Fibroblast of skin of back (primary cell): ENCODE data around the gene IER2.
"Not testable (repeated sequence)": the region's sequence is repeated elsewhere in the genome, so short reads cannot be mapped to it uniquely, and the experiment has no call there.

Experiments used
- DNase-seq: peaks from one replicate; pipeline ENCODE4 v3.0.0-alpha.2; 2013

Gene IER2

DNA sequence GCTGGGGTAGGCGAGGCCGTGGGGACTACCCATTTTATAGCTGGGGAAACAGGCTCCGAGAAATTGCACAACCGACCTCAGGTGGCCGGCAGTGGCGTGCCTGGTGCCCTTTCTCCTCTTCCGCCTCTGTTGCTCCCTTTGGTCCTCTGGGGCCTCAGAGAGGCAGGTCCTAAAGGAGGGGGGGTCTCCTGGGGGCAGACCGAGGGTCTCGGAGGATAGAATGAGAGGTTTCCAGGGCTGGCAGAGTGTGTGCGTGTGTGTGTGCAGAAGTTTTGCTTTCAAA lies 11.4 kb upstream of the IER2 start:
- DNase-seq: no peak

DNA sequence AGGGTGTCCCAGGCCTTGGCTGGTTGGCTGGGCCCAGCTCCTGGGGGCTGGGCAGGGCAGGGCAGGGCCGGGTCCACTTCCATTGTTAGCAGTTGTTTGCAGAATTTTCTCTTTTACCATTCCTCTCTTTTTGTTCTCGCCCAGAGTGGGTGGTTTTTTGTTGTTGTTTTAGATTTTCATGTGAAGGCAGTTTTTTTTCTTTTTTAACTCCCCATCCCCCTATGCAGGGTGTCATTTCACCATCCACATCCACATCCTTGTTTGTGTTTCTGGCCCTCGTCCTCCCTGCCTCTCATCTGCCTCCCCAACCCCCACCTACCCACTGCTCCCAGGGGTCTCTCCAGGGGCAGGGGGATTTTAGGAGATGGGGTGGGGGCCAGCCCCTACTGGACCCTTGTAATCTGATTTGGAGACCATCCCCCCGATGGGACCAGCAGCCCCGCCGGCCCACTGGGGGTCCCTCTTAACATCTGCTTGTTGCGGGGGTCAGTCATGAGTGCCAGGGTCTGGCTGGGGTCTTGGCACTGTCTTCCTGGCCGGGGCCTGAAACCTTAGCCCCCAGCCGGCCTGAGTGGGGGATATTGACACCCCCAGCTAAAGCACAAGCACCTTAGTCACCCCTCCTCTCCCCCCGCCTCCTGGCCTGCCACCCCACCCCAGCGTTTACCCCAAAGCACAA lies 10.4 kb upstream of the IER2 start:
- no peak for DNase-seq

DNA sequence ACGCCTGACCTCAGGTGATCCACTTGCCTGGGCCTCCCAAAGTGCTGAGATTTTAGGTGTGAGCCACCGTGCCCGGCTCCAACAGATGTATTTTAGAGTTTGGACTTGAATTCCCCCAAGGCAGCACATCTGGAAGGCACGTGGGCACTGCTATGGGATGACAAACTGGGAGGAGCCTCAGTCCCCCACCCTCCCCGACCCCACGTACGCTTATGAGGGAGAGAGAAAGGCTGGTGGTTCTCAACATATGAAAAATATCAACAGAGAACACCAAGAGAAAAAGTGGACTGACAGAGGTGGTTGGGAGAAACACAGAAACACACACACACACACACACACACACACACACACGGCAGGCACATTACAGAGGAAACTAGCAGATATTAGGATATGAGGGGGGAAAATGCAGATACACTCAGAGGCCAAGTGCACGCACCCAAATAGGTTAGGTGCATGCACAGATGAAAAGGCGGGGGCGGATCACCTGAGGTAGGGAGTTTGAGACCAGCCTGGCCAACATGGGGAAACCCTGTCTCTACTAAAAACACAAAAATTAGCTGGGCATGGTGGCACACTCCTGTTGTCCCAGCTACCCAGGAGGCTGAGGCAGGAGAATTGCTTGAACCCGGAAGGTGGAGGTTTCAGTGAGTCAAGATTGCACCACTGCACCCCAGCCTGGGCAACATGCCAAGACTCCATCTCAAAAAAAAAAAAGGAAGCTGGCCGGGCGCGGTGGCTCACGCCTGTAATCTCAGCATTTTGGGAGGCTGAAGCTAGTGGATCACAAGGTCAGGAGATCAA lies 3.2 kb upstream of the IER2 start:
- no peak for DNase-seq

DNA sequence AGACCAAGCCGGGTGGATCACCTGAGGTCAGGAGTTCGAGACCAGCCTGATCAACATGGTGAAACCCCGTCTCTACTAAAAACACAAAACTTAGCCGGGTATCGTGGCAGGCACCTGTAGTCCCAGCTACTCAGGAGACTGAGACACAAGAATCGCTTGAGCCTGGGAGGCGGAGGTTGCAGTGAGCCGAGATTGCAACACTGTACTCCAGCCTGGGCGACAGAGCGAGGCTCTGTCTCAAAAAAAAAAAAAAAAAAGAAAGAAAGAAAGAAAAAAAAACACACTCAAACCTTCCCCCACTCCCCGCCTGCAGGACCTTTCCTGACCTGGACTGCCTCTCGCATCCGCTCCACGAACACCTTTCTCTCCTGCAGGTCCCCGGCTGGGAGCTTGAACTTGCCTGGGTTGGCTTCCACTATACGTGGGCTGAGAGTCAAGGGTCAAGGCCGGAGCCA lies 1.0 kb upstream of the IER2 start:
- not testable (repeated sequence) for DNase-seq

DNA sequence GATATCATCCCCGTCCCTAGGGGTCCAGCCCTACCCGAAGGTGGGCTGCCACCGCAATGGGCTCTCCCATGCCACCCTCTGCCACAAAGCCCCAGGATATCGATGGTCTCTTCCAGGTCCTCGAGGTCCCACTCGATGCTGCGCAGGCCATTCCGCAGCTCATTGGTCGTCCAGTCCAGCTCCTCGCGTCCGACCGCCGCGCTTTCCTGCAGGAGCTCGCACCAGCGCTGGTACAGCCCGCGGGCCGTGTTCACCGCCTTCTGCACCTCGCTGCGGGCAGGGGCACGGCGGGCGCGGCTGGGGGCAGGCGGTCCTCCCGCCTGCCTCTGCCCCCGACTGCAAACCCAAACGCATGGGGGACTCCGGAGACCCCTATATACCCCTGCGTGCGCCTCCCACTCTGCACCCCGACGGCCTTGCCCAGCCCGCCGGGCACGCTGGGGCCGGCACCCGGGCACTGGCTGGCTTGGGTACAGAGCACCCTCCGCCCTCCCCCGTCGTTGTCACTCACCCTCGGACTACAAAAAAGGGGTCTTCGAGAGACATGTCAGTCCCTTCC lies 504 bp upstream of the IER2 start:
- peak; percentile 52 for DNase-seq

DNA sequence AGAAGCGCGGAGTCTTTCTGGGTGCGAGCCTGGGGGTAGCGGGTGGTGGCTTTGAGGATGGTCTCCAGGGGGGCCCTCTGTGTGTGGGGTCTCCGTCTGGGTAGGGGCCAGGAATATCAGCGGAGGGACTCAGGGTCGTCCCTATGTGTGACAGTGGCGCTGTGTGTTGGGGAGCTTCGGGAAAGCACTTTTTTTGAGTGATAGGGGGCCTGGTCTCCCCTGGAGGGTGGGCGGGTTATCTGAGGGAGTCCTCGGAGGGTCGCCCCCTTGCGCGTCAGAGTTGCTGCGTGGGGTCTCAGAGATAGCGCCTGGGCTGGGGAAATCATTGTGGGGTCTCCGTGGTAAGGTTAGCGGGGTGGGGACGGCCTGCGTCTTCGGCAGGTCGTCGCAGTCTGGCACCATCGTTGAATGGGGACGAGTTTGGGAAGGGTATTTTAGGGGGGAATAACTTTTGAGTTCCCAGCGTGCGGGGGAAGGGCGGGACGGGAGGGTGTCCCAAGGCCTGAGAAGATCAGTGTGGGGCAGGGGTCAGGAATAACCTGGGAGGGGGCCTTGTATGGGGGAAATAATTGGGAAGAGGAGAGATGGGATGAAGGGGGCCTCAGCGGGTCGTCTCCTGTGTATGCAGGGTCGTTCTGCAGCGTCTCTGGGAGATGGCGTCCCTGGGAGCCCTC lies 857 bp downstream of the IER2 start:
- no peak for DNase-seq

DNA sequence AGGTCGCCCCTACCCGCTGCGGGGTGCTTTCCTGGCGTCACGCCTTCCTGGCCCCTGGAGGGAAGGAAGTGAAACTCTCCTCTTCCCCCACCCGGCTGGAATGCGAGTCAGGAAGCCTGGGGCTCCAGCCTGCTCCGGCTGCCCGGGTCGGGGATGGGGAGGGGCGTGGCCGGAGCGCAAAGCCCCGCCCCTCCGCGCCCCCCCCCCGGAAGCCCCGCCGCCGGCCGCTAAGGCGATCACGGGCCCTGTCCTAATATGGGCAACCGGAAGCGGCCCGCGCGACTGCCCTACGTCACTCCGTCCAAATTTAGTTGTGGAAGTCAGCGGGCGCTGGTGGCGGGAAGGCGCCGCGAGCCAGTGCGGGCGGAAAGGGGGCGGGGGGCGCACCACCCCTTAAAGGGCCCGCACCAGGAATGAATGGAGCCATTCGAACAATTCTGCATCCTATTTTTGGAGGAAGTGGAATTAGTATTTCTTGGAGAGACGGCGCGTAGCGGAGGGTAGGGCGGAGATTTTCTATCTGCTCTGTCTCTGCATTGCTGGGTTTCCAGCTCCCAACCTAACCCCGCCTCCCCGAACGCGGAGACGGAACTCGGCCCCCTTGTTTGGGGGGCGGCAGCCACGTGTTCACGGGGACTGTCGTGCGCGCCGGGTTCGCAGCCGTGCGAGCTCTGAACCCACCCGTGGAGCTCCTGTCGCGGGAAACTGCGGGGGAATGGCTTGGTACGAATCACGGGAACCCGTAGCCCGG lies 1.6 kb downstream of the IER2 start:
- peak; percentile 96 for DNase-seq

DNA sequence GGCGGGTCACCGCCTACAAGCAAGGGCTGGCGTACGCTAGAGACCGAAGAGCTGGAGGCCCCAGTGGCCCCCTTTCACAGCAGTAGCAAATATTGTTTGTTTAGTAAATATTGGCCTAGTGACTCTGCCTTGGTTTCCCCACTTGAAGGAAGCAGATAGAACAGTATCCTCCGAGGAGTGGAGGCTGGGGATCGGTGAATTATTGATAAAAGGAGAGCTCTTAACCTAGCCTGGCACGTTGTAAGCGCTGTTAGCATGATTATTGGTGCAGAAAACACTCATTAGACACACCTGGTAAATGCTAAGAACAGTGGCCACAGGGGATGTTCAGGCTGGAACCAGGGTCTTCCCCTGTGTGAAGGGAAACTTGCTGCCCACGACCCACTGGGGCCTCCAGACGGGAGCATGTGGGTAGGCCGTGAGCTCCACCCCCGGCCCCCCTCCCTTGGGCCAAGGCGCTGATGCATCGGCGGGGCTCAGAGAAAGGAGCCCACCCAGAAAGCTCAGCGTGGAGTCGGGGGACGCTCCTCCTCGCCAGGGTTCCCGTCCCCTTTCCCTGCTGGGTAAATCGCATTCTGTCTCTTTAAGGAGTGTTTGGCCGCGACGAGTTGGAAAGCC lies 2.3 kb downstream of the IER2 start:
- no peak for DNase-seq

DNA sequence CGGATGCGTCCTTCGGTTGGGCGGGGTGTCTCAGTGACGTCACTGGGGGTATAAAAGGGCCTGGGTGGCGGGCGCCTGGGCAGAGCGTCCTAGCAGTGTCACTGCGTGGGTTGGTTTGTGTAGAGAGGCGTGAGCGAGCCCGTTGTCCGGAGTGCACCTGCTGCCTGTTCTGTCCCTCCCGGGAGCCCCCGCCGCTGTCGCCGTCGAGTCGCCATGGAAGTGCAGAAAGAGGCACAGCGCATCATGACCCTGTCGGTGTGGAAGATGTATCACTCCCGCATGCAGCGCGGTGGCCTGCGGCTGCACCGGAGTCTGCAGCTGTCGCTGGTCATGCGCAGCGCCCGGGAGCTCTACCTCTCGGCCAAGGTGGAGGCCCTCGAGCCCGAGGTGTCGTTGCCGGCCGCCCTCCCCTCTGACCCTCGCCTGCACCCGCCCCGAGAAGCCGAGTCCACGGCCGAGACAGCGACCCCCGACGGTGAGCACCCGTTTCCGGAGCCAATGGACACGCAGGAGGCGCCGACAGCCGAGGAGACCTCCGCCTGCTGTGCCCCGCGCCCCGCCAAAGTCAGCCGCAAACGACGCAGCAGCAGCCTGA lies 2.9 kb downstream of the IER2 start:
- peak; percentile 95 for DNase-seq

DNA sequence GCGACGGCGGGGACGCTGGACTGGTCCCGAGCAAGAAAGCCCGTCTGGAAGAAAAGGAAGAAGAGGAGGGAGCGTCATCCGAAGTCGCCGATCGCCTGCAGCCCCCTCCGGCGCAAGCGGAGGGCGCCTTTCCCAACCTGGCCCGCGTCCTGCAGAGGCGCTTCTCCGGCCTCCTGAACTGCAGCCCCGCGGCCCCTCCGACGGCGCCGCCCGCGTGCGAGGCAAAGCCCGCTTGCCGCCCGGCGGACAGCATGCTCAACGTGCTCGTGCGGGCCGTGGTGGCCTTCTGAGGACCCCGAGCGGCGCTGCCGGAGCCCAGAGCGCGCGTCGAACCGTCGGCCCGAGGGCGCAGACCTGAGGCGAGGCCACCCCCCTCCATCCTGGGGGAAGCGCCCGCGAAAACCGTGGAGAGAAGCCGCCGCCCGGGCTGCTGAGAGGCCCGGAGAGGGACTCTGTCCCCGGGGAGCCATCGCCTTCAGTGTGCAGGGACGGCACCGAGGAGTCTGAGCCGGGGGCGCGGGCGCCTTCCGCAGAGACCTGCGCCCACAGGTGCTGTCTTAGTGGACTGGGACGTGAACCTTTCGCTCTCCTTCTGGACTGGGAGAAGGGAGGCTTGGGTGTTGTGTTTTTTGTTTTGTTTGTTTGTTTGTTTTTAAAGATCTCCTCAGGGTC lies 3.5 kb downstream of the IER2 start:
- DNase-seq: peak; percentile 38

DNA sequence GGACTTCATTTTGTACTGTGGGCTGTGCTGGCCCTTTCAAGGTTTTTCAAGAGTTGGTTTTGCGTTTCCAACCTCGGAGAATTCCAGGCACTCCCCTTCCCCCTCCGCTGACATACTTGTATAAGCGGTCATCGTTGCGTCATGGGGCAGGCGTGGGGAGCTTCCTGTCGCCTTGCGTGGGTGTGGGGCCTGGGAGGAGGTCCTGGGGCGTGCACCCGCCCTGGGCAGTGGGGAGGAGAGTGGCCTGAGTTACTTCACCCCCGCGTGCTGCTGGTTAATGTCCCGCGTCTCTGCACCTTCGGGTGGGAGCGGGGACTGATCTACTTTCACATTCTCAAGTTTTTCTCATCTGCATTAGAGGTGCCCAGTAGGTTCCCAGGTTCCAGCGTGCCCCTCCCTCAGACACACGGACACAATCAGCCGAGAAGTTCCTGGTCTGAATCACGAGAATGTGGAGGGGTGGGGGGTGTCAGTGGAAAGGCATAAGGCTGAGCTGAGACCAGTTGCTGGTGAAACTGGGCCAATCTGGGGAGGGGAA lies 4.1 kb downstream of the IER2 start:
- DNase-seq: peak; percentile 94

DNA sequence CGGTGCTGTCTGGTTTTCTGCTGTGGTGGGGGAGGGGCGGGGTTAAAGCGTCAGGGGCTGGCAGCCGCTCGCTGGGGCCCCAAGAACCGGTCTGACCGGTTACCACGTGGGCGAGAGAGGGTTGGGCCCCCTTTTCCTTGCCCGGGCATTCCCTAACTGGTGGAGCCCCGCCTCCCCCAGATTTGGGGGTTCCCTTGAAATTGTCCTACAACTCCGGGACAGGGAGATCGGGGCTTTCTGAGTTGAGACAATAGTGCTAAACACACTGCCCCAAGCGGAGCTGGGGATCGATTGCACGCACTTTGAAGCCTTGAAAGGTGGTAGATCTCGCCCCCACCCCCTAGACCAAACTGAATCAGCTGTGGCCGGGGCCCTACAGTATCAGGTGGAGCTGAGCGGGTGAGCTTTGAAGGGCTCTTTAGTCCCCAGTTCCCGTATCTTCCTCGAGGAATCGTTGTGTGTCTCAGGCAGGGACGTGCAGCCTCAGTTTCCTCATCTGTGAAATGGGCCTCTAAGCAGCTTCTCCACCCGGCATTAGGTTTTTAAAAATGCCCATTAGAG lies 4.8 kb downstream of the IER2 start:
- DNase-seq: peak; percentile 54

DNA sequence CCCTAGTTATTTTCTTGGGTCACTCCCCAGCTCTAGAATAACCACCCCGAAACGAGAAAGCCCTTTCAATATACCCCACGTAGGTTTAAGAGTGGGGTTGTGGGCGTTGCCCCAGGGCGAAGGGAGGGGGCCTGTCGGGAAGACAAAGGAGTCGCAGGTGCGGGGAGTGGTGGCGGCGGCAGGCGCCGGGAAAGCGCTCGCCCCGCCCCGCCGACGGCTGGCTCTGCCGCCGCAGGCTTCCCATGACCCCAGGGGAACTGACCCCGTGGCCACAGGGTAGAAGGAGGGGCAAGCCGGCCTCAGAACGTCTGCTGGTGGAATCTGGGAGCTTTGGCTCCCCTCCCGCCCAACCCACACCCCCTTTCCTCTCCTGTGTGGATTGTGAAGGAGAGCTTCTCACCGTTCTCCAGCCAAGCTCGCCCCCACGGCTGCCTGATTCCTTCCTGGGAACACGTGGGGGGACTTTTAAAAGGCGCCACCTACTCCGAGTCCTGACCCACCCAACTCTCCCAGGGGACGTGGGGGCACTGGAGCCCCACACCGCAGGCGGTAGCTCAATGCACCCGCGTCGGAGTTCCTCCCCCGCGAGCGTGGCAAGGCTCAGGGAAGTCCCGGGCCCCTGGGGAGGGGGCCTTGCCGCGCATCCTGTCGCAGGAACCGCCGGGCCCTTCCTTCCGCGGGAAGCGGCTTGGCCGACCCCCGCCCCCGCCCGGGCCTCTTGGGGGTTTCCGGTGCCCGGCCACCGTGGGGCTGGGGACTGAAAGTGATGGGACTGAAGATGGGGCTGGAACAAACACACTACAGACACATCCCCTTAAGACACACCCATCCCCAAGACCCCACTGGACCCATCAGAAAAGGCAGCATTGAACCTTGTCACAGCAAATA lies 5.5 kb downstream of the IER2 start:
- DNase-seq: peak; percentile 50

DNA sequence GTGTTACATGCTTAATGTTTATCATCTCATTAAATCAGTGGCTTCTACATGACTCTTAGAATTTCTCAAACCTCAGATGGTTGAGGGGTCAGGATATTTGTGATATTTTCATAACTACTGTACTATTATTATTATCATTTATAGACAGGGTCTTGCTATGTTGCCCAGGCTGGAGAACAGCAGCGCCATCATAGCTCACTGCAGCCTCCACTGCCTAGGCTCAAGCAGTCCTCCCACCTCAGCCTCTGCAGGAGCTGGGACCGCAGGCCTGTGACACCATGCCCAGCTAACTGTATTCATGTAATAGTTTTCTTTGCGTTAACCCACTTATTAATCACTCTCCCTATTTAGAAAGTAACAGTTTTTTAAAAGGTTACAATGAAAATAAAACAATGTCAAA lies 9.5 kb downstream of the IER2 start:
- no peak for DNase-seq

DNA sequence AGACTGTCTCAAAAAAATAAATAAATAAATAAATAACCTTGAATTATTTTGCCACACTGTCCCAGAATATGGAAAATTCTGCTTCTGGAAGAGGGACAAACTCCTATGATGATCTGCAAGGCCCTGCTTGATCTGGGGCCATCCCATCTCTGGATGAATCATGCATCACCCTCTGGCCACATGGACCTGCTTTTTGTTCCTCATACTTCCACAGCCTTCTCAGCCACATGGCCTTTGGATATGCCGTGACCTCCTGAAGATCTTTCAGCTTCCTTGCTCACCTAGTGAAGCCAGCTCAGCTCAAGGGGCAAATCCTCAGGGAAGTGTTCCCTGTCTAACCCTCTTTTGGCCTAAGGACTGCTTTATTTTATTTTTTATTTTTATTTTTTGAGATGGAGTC lies 10.3 kb downstream of the IER2 start:
- peak; percentile 38 for DNase-seq

DNA sequence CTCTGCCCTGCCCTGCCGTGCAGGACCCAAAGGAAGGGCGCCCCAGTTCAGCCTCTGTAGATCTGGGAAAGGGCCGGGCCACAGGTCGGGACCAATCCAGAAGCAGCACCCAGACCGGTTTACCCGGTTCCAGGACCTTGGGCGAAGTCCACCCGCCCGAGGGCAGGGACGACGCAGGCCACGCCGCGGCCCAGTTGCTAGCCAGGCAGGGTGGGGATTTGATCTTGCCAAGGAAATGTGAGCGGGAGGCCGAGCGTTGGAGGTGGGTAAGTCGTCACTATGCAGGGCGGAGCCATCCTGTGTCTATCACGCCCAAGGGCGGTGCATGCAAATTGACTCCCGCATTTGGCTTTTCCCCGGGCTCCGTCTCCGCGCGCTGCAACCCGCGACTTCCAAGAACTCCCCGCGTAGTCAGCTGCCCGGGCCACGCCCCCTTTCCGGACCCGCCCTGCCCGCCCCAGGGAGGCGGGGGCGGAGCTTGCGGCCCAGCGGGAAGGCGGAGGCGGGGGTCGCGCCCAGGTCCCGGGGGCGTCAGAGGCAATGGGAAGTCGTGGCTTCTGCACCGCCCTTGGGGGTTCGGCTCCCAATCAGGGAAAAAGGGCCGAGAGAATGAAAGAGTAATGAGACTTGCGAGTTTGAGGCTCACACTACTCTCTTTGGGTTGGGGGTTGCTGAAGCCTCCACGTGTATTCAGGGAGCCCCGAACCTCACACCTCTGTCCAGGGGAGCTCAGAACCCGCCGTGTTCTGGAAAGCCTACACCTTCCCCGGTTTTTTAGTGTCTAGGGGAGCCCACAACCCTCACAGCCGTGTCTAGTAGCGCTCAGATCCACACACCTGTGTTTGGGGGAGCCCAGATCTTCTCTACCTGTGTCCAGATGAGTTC lies 12.8 kb downstream of the IER2 start:
- peak; percentile 95 for DNase-seq

DNA sequence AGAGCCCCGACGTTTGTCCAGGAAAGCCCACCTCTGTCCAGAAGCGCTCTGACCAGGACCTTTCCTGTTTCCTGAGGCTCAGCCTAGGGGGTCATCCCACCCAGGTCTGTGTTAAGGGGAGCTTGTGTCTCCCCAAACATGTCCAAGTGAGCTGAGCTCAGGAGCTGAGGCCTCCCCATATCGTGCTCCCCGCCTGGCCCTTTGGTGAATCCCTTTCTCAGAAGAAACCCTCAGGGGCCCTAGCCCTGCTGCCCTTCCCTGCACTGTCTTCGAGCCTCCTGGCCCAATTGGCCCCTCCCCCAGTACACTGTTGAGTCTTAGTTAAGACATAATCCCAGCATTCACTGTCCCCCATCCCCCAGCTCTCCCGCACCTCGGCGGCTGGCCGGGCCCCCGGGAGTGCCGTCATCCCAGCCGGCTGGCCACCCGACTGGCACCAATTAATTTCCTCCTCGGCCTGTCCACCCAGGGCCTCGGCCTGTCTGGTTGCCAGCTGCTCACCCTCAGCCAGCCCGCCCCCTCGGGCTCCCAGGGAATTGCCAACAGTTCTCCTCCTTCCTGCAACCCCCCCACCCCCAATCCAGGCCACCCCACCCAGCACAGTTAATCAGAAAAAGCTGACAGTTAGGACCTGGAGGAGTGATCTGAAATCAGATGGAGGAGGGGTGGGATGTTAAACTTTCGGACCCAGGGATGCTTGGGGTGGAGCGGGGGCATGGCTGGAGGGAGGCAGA lies 13.6 kb downstream of the IER2 start:
- DNase-seq: peak; percentile 88
